Large intestine (tissue), 12 donors: ENCODE data around the gene ZNF275. TPM values are rescaled to one million over a fixed set of nuclear protein-coding genes. Genes with fewer than 3 reads are reported as not detected.
A peak's percentile ranks its signal among the peaks of the same experiment; 100 is the strongest.
"Not testable (repeated sequence)": the region's sequence is repeated elsewhere in the genome, so short reads cannot be mapped to it uniquely, and the experiment has no call there.

Source experiments
- DNase-seq, 2 donors: peaks; one replicate each; pipeline versions ENCODE4 v3.0.0 to v3.0.0-alpha.2; 2013
- H3K27ac ChIP-seq: one replicate; pipeline ENCODE4 v1.5.1; 2013; ENCODE audit warnings: low read length
- H3K27me3 ChIP-seq: 2 replicates; pipeline ENCODE4 v1.6.1; 2013; ENCODE audit warnings: low read length; ENCODE audit not compliant: control insufficient read depth, insufficient read depth
- H3K36me3 ChIP-seq: 2 replicates; pipeline ENCODE4 v1.6.1; 2013; ENCODE audit warnings: low read length; ENCODE audit not compliant: control insufficient read depth, insufficient read depth
- H3K4me1 ChIP-seq: one replicate; pipeline ENCODE4 v1.6.1; 2013; ENCODE audit warnings: low read length; ENCODE audit not compliant: control insufficient read depth, insufficient read depth
- H3K4me3 ChIP-seq: one replicate; pipeline ENCODE4 v1.5.1; 2013; ENCODE audit warnings: low read length
- H3K9me3 ChIP-seq: one replicate; pipeline ENCODE4 v1.6.1; 2013; ENCODE audit warnings: mild to moderate bottlenecking, low read depth, low read length, moderate library complexity; ENCODE audit not compliant: control insufficient read depth
- WGBS: methylation state at CpG from one replicate; pipeline ENCODE4 v1.1.5; 2013; ENCODE audit warnings: low lambda C conversion rate; ENCODE audit not compliant: insufficient coverage; 5-methylcytosine and 5-hydroxymethylcytosine counted together
- long read RNA-seq, 11 donors: transcript quantifications; one replicate each; lab custom pipeline, GENCODE V29; 2026
- polyA plus RNA-seq: library from polyadenylated mRNA; unstranded; fragments of 120-200 nt; gene quantifications from one replicate; pipeline ENCODE4 v1.2.1, GENCODE V29; 2013

The ZNF275 gene
- polyA plus RNA-seq = 9.7 TPM
- long read RNA-seq, donor 1 = 0 reads
- long read RNA-seq, donor 2, full-length matches to known transcripts = 1 of 1 reads
- long read RNA-seq, donor 2, partial matches to known transcripts = 0 of 1 reads
- long read RNA-seq, donor 2, other reads (novel, unspliced or antisense) = 0 of 1 reads
- long read RNA-seq, donor 3, full-length matches to known transcripts = 3 of 3 reads
- long read RNA-seq, donor 3, partial matches to known transcripts = 0 of 3 reads
- long read RNA-seq, donor 3, other reads (novel, unspliced or antisense) = 0 of 3 reads
- long read RNA-seq, donor 4, full-length matches to known transcripts = 1 of 1 reads
- long read RNA-seq, donor 4, partial matches to known transcripts = 0 of 1 reads
- long read RNA-seq, donor 4, other reads (novel, unspliced or antisense) = 0 of 1 reads
- long read RNA-seq, donor 5 = 0 reads
- long read RNA-seq, donor 6, full-length matches to known transcripts = 2 of 2 reads
- long read RNA-seq, donor 6, partial matches to known transcripts = 0 of 2 reads
- long read RNA-seq, donor 6, other reads (novel, unspliced or antisense) = 0 of 2 reads
- long read RNA-seq, donor 7, full-length matches to known transcripts = 1 of 1 reads
- long read RNA-seq, donor 7, partial matches to known transcripts = 0 of 1 reads
- long read RNA-seq, donor 7, other reads (novel, unspliced or antisense) = 0 of 1 reads
- long read RNA-seq, donor 8, full-length matches to known transcripts = 1 of 1 reads
- long read RNA-seq, donor 8, partial matches to known transcripts = 0 of 1 reads
- long read RNA-seq, donor 8, other reads (novel, unspliced or antisense) = 0 of 1 reads
- long read RNA-seq, donor 9, full-length matches to known transcripts = 1 of 1 reads
- long read RNA-seq, donor 9, partial matches to known transcripts = 0 of 1 reads
- long read RNA-seq, donor 9, other reads (novel, unspliced or antisense) = 0 of 1 reads
- long read RNA-seq, donor 10, full-length matches to known transcripts = 2 of 2 reads
- long read RNA-seq, donor 10, partial matches to known transcripts = 0 of 2 reads
- long read RNA-seq, donor 10, other reads (novel, unspliced or antisense) = 0 of 2 reads
- long read RNA-seq, donor 11, full-length matches to known transcripts = 1 of 1 reads
- long read RNA-seq, donor 11, partial matches to known transcripts = 0 of 1 reads
- long read RNA-seq, donor 11, other reads (novel, unspliced or antisense) = 0 of 1 reads

- peak; percentile 70 to 73 for DNase-seq
- no CpG with 5 or more reads among the region's 86 CpGs for WGBS
- H3K27ac ChIP-seq = no peak within 1 kb of the TSS
- H3K36me3 ChIP-seq = peaks cover 5% of the 10 kb centered on the region
- peak within 1 kb of the TSS; percentile 64 for H3K4me3 ChIP-seq
- H3K9me3 ChIP-seq = no peaks in the 10 kb centered on the region
- H3K4me1 ChIP-seq = no peaks in the 10 kb centered on the region
- no peaks in the 10 kb centered on the region for H3K27me3 ChIP-seq
Observed at GRCh38 chrX:153333821-153334653, at the start of gene ZNF275. Gene ZNF275 (plus strand): TSS chrX:153334153. CDS start chrX:153336680, 2,527 bp downstream.

GRCh38 chrX:153285678-153286077, 48.3 kb upstream of the ZNF275 start:
- not testable (repeated sequence) for H3K9me3 ChIP-seq, DNase-seq, H3K4me1 ChIP-seq, H3K36me3 ChIP-seq, H3K4me3 ChIP-seq, H3K27ac ChIP-seq, H3K27me3 ChIP-seq
- no CpG with 5 or more reads among the region's 8 CpGs for WGBS

GRCh38 chrX:153288807-153289206, 45.1 kb upstream of the ZNF275 start:
- H3K9me3 ChIP-seq, H3K36me3 ChIP-seq, H3K27ac ChIP-seq, H3K27me3 ChIP-seq, H3K4me1 ChIP-seq, DNase-seq, H3K4me3 ChIP-seq: not testable (repeated sequence)
- no CpG with 5 or more reads among the region's 2 CpGs for WGBS

- H3K4me3 ChIP-seq, H3K36me3 ChIP-seq, H3K9me3 ChIP-seq, DNase-seq, H3K27ac ChIP-seq, H3K27me3 ChIP-seq, H3K4me1 ChIP-seq: not testable (repeated sequence)
- WGBS = no CpG with 5 or more reads among the region's 8 CpGs
Observed at GRCh38 chrX:153293485-153294071, 40.4 kb upstream of the ZNF275 start.

- WGBS = no CpG with 5 or more reads among the region's 1 CpG
- Histone ChIP-seq H3K4me1 (no peaks in the 10 kb centered on the region), H3K27me3 (no peaks in the 10 kb centered on the region), H3K9me3 (no peaks in the 10 kb centered on the region), H3K36me3 (no peaks in the 10 kb centered on the region), H3K27ac (no peak overlapping the region), H3K4me3 (no peak overlapping the region)
- no peak for DNase-seq
Observed at GRCh38 chrX:153297376-153297775, 36.6 kb upstream of the ZNF275 start.

GRCh38 chrX:153299855-153300254, 34.1 kb upstream of the ZNF275 start:
- H3K4me3 ChIP-seq = no peak overlapping the region
- WGBS = no CpG with 5 or more reads among the region's 5 CpGs
- no peak for DNase-seq
- no peaks in the 10 kb centered on the region for H3K4me1 ChIP-seq
- no peaks in the 10 kb centered on the region for H3K36me3 ChIP-seq
- H3K9me3 ChIP-seq = no peaks in the 10 kb centered on the region
- H3K27ac ChIP-seq = no peak overlapping the region
- no peaks in the 10 kb centered on the region for H3K27me3 ChIP-seq

- Histone ChIP-seq H3K27ac (no peak overlapping the region), H3K36me3 (no peaks in the 10 kb centered on the region), H3K27me3 (no peaks in the 10 kb centered on the region), H3K4me3 (no peak overlapping the region), H3K9me3 (no peaks in the 10 kb centered on the region), H3K4me1 (no peaks in the 10 kb centered on the region)
- DNase-seq = no peak
- no CpG with 5 or more reads among the region's 3 CpGs for WGBS
Observed at GRCh38 chrX:153301746-153302145, 32.2 kb upstream of the ZNF275 start.

GRCh38 chrX:153302796-153303195, 31.2 kb upstream of the ZNF275 start:
- H3K27ac ChIP-seq = no peak overlapping the region
- no peaks in the 10 kb centered on the region for H3K36me3 ChIP-seq
- no peak for DNase-seq
- no CpG with 5 or more reads among the region's 4 CpGs for WGBS
- H3K9me3 ChIP-seq = no peaks in the 10 kb centered on the region
- no peaks in the 10 kb centered on the region for H3K4me1 ChIP-seq
- H3K27me3 ChIP-seq = no peaks in the 10 kb centered on the region
- H3K4me3 ChIP-seq = no peak overlapping the region

- Histone ChIP-seq H3K27ac (no peak overlapping the region), H3K27me3 (no peaks in the 10 kb centered on the region), H3K36me3 (no peaks in the 10 kb centered on the region), H3K4me3 (no peak overlapping the region), H3K9me3 (no peaks in the 10 kb centered on the region), H3K4me1 (no peaks in the 10 kb centered on the region)
- WGBS = 60% methylated on average over 2 of the region's 12 CpGs
- no peak for DNase-seq
Observed at GRCh38 chrX:153303276-153304262, 30.4 kb upstream of the ZNF275 start.
